Neural crest cell (in vitro differentiated cells): ENCODE measurements around the gene NFIA. TPM values are rescaled to one million over a fixed set of nuclear protein-coding genes. Genes with fewer than 3 reads are reported as not detected.

Experiments
- DNase-seq: peaks from one replicate; pipeline ENCODE4 v3.0.0; 2021; ENCODE audit warnings: low read depth, mixed read lengths, low spot score
- H3K27ac Mint-ChIP-seq: one replicate; pipeline ENCODE4 v1.8.0; 2021; ENCODE audit warnings: mild to moderate bottlenecking, mixed read lengths; ENCODE audit not compliant: unreplicated experiment
- H3K27me3 Mint-ChIP-seq: 2 replicates; pipeline ENCODE4 v1.8.0; 2021; ENCODE audit warnings: low read depth, mild to moderate bottlenecking, mixed read lengths
- H3K36me3 Mint-ChIP-seq: 2 replicates; pipeline ENCODE4 v1.8.0; 2021; ENCODE audit warnings: low read depth, mild to moderate bottlenecking, mixed read lengths
- H3K4me1 Mint-ChIP-seq: 2 replicates; pipeline ENCODE4 v1.8.0; 2021; ENCODE audit warnings: mixed read lengths
- H3K4me3 Mint-ChIP-seq: one replicate; pipeline ENCODE4 v1.8.0; 2021; ENCODE audit warnings: mild to moderate bottlenecking, mixed read lengths
- H3K9me3 Mint-ChIP-seq: 2 replicates; pipeline ENCODE4 v1.8.0; 2021; ENCODE audit warnings: mixed read lengths
- total RNA-seq: library from RNA; stranded (reverse); gene quantifications from 2 replicates; pipeline ENCODE4 v1.2.1, GENCODE V29; 2021
- TF ChIP-seq, protein P1 (sequence below): fragments of 200-600 bp; sonication (generic); conservative IDR thresholded peaks from 2 replicates; pipeline ENCODE4 v1.5.0; 2021; ENCODE audit warnings: antibody characterized with exemption, mild to moderate bottlenecking

The NFIA gene
- total RNA-seq, 1 donor from 2014 or later = 3.4 TPM

GRCh38 chr1:61089338-61089737, 7.0 kb downstream of the NFIA start:
- H3K4me1 Mint-ChIP-seq = peaks cover 5% of the 10 kb centered on the region
- TF ChIP-seq, protein P1, sequence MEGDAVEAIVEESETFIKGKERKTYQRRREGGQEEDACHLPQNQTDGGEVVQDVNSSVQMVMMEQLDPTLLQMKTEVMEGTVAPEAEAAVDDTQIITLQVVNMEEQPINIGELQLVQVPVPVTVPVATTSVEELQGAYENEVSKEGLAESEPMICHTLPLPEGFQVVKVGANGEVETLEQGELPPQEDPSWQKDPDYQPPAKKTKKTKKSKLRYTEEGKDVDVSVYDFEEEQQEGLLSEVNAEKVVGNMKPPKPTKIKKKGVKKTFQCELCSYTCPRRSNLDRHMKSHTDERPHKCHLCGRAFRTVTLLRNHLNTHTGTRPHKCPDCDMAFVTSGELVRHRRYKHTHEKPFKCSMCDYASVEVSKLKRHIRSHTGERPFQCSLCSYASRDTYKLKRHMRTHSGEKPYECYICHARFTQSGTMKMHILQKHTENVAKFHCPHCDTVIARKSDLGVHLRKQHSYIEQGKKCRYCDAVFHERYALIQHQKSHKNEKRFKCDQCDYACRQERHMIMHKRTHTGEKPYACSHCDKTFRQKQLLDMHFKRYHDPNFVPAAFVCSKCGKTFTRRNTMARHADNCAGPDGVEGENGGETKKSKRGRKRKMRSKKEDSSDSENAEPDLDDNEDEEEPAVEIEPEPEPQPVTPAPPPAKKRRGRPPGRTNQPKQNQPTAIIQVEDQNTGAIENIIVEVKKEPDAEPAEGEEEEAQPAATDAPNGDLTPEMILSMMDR = no peak
- no peaks in the 10 kb centered on the region for H3K9me3 Mint-ChIP-seq
- no peaks in the 10 kb centered on the region for H3K36me3 Mint-ChIP-seq
- no peak overlapping the region for H3K4me3 Mint-ChIP-seq
- peaks cover 88% of the 10 kb centered on the region for H3K27me3 Mint-ChIP-seq
- no peak for DNase-seq
- no peak overlapping the region for H3K27ac Mint-ChIP-seq

DNA sequence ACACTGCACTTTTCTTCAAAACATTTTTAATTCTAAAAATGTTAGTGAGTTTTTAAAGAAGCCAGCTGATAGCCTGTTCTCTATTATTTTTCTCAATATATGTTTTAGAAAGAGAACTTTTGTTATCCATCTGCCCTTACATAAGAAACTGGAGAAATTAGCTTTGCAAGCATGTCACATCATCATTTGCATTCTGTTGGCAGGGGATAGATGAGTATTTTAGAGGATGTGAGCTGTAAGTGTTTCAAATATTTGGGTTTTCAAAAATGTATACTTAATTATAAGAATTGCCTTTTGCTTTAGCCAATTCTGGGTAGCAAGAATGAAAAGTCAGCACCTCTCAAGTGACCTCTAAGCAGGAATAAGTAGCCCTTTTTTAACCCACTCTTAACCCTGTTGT, 7.4 kb downstream of the NFIA start:
- peaks cover 88% of the 10 kb centered on the region for H3K27me3 Mint-ChIP-seq
- H3K9me3 Mint-ChIP-seq = no peaks in the 10 kb centered on the region
- H3K4me3 Mint-ChIP-seq = no peak overlapping the region
- H3K27ac Mint-ChIP-seq = no peak overlapping the region
- peaks cover 5% of the 10 kb centered on the region for H3K4me1 Mint-ChIP-seq
- no peaks in the 10 kb centered on the region for H3K36me3 Mint-ChIP-seq
- TF ChIP-seq, protein P1 = no peak
- DNase-seq = no peak

DNA sequence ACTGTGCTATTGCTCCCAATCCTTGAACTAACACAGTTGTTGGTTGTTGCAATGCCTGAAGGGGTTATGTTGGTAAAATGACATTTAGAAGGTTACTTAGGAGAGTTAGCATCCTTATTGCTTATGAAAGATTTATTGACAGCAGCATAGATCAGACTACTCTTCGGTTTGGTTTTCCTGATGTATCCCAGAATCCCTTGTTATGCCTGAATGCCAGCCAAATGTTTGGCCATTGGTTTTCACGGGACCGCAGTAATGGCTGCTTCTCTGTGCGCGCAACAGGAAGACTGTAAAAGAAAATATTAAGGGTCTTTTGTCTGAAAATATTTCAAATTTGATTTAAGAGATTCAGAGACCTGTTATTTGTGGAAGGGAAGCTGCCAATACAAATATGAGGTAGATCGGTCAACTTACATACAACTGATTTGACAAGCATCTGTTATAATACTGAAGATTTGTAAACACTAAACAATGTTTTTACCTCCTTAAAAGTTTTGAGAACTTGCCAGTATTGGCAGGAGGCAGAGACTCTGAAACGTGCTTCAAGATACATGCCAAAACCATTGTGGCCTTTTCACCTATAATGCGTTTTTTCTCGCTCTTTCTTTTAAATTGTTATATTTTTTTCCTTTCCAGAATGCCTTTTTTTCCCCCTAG, 8.3 kb downstream of the NFIA start:
- Mint-ChIP-seq H3K9me3 (no peaks in the 10 kb centered on the region), H3K36me3 (no peaks in the 10 kb centered on the region), H3K27me3 (peaks cover 88% of the 10 kb centered on the region), H3K4me3 (no peak overlapping the region), H3K27ac (no peak overlapping the region), H3K4me1 (peaks cover 5% of the 10 kb centered on the region)
- DNase-seq = no peak
- TF ChIP-seq, protein P1 = no peak

DNA sequence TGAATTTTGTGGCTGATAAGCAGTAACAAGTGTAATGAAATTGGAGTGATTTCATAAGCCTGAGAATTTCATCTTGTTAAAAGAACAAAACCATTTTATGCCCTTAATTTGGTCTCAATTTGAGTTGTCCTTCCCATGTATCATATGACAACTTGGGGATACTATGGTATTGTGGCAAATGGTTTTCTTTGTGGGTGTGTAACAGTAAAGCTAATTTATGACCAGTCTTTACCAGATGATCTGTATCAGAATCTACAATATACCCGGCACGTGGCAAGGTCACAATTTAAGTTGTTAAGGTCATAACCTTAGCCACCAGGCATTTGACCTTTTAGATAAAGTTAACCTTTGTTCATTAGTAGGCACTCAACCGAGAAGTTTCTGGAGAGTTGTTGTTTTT, 9.1 kb downstream of the NFIA start:
- Mint-ChIP-seq H3K27ac (no peak overlapping the region), H3K9me3 (no peaks in the 10 kb centered on the region), H3K27me3 (peaks cover 82% of the 10 kb centered on the region), H3K4me3 (no peak overlapping the region), H3K4me1 (peaks cover 5% of the 10 kb centered on the region), H3K36me3 (no peaks in the 10 kb centered on the region)
- TF ChIP-seq, protein P1 = no peak
- no peak for DNase-seq

GRCh38 chr1:61092642-61093041, 10.3 kb downstream of the NFIA start:
- H3K4me3 Mint-ChIP-seq = no peak overlapping the region
- H3K9me3 Mint-ChIP-seq = no peaks in the 10 kb centered on the region
- H3K27ac Mint-ChIP-seq = no peak overlapping the region
- no peak for DNase-seq
- TF ChIP-seq, protein P1 = no peak
- H3K4me1 Mint-ChIP-seq = peaks cover 10% of the 10 kb centered on the region
- H3K36me3 Mint-ChIP-seq = no peaks in the 10 kb centered on the region
- H3K27me3 Mint-ChIP-seq = peaks cover 80% of the 10 kb centered on the region
